Measurements from ENCODE around the gene NCL. TPM values are rescaled to one million over a fixed set of nuclear protein-coding genes. Genes with fewer than 3 reads are reported as not detected.

The NCL gene
- total RNA-seq, 2 donors from 2014 or later: 774 to 785 TPM

DNA sequence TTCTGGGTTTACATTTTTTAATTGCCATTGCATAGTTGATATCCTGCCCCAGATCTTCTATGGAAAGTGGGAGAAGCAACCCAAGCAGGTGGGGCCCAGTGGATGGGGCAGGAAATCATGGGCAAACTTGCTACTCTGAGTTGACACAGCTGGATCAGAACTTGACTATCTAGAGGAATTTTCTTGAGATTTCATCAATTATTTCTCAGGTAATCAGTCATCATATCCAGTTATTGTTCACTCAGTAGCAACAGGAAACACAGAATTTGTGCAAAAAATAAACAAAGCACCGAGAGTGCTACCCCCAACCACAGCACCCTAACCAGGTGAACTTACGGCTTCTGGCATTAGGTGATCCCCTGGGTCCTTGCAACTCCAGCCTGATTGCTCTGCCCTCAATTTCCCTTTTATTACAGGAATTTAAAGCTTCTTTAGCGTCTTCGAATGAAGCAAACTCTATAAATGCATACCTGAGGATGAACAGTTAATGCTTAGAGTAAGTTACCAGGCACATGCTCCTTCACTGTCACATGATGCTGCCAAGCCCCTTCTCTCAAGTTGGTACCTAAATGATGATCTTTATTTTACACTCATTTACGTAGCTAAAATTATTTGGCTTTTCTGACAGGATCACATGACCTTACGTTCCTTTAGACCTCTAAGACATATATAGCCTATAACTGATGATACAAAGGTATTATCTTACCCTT is 7.8 kb downstream of the NCL start:
- H3K9me3 ChIP-seq (ENCODE audit: control insufficient read depth, low read length): no peaks in the 10 kb centered on the region
- no peak for DNase-seq
- peaks cover 32% of the 10 kb centered on the region for H3K4me1 Mint-ChIP-seq
- no peaks in the 10 kb centered on the region for H3K27me3 ChIP-seq (ENCODE audit: control insufficient read depth, insufficient read depth, low read length, poor library complexity, severe bottlenecking)
- no peak overlapping the region for H3K4me3 Mint-ChIP-seq
- H3K27me3 Mint-ChIP-seq (ENCODE audit: insufficient read depth): no peaks in the 10 kb centered on the region
- TF ChIP-seq, protein P1, sequence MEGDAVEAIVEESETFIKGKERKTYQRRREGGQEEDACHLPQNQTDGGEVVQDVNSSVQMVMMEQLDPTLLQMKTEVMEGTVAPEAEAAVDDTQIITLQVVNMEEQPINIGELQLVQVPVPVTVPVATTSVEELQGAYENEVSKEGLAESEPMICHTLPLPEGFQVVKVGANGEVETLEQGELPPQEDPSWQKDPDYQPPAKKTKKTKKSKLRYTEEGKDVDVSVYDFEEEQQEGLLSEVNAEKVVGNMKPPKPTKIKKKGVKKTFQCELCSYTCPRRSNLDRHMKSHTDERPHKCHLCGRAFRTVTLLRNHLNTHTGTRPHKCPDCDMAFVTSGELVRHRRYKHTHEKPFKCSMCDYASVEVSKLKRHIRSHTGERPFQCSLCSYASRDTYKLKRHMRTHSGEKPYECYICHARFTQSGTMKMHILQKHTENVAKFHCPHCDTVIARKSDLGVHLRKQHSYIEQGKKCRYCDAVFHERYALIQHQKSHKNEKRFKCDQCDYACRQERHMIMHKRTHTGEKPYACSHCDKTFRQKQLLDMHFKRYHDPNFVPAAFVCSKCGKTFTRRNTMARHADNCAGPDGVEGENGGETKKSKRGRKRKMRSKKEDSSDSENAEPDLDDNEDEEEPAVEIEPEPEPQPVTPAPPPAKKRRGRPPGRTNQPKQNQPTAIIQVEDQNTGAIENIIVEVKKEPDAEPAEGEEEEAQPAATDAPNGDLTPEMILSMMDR (conservative IDR thresholded peaks at IDR 0.05): no peak
- WGBS, 2 experiments (ENCODE audit: insufficient coverage in 1 of 2, insufficient read length in 1 of 2): 94 to 95% methylated on average over 6 of the region's 6 CpGs
- no peak overlapping the region for H3K9ac ChIP-seq (ENCODE audit: extremely low read depth, low read length, poor library complexity, severe bottlenecking)
- H3K4me1 ChIP-seq (ENCODE audit: control insufficient read depth, insufficient read depth, low read length): peaks cover 9% of the 10 kb centered on the region
- peaks cover 98% of the 10 kb centered on the region for H3K36me3 ChIP-seq (ENCODE audit: control insufficient read depth, insufficient read depth, low read length)
- H3K4me3 ChIP-seq (ENCODE audit: low read length): no peak overlapping the region
- peaks cover 73% of the 10 kb centered on the region for H3K36me3 Mint-ChIP-seq (ENCODE audit: low read depth)
- no peak overlapping the region for H3K27ac ChIP-seq (ENCODE audit: low read depth, low read length)
- no peak overlapping the region for H3K27ac Mint-ChIP-seq
- no peaks in the 10 kb centered on the region for H3K9me3 Mint-ChIP-seq

DNA sequence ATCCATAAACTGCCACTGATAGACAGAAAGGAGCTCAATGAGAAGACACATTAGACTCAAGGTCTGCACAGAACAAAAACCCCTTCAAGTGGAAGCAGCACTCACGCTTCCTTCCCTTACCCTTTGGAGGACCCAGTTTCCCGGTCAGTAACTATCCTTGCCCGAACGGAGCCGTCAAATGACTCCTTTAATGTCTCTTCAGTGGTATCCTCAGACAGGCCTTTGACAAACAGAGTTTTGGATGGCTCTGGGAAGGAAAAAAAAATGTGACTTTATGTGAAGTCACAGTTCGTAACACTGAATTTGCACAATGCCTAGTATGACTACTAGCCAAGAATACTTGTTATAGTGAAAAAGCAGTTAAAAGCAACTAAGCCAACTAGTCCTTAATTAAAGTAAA is 8.4 kb downstream of the NCL start:
- no peaks in the 10 kb centered on the region for H3K9me3 Mint-ChIP-seq
- DNase-seq: no peak
- peaks cover 95% of the 10 kb centered on the region for H3K36me3 ChIP-seq (ENCODE audit: control insufficient read depth, insufficient read depth, low read length)
- H3K36me3 Mint-ChIP-seq (ENCODE audit: low read depth): peaks cover 71% of the 10 kb centered on the region
- H3K27me3 ChIP-seq (ENCODE audit: control insufficient read depth, insufficient read depth, low read length, poor library complexity, severe bottlenecking): no peaks in the 10 kb centered on the region
- TF ChIP-seq, protein P1 (conservative IDR thresholded peaks at IDR 0.05): no peak
- 95 to 100% methylated on average over 5 to 6 of the region's 6 CpGs for WGBS, 2 experiments (ENCODE audit: insufficient coverage in 1 of 2, insufficient read length in 1 of 2)
- H3K27me3 Mint-ChIP-seq (ENCODE audit: insufficient read depth): no peaks in the 10 kb centered on the region
- H3K4me1 ChIP-seq (ENCODE audit: control insufficient read depth, insufficient read depth, low read length): peaks cover 9% of the 10 kb centered on the region
- H3K9me3 ChIP-seq (ENCODE audit: control insufficient read depth, low read length): no peaks in the 10 kb centered on the region
- no peak overlapping the region for H3K4me3 Mint-ChIP-seq
- peaks cover 32% of the 10 kb centered on the region for H3K4me1 Mint-ChIP-seq
- no peak overlapping the region for H3K9ac ChIP-seq (ENCODE audit: extremely low read depth, low read length, poor library complexity, severe bottlenecking)
- no peak overlapping the region for H3K27ac ChIP-seq (ENCODE audit: low read depth, low read length)
- peak overlapping the region; percentile 88 for H3K27ac Mint-ChIP-seq
- no peak overlapping the region for H3K4me3 ChIP-seq (ENCODE audit: low read length)

DNA sequence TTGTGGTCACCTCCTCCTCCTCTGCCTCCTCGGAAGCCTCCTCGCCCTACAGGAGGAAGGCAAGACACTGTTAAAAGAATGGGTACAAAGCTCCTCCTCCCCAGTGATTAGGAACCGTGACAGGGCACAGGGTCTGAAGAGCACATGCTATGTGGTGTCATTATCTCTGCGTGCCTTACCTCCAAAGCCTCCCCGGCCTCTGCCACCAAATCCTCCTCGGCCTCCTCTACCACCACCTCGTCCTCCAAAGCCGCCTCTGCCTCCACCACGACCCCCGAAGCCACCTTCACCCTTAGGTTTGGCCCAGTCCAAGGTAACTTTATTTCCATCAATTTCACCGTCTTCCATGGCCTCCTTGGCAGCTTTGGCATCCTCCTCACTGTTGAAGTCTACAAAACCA is 9.1 kb downstream of the NCL start:
- H3K4me3 Mint-ChIP-seq: no peak overlapping the region
- Histone ChIP-seq H3K36me3 (ENCODE audit: control insufficient read depth, insufficient read depth, low read length) (peaks cover 88% of the 10 kb centered on the region), H3K9me3 (ENCODE audit: control insufficient read depth, low read length) (no peaks in the 10 kb centered on the region), H3K27ac (ENCODE audit: low read depth, low read length) (no peak overlapping the region), H3K27me3 (ENCODE audit: control insufficient read depth, insufficient read depth, low read length, poor library complexity, severe bottlenecking) (no peaks in the 10 kb centered on the region), H3K9ac (ENCODE audit: extremely low read depth, low read length, poor library complexity, severe bottlenecking) (no peak overlapping the region), H3K4me1 (ENCODE audit: control insufficient read depth, insufficient read depth, low read length) (peaks cover 9% of the 10 kb centered on the region), H3K4me3 (ENCODE audit: low read length) (no peak overlapping the region)
- 92 to 93% methylated on average over 10 to 11 of the region's 11 CpGs for WGBS, 2 experiments (ENCODE audit: insufficient coverage in 1 of 2, insufficient read length in 1 of 2)
- TF ChIP-seq, protein P1 (conservative IDR thresholded peaks at IDR 0.05): no peak
- H3K4me1 Mint-ChIP-seq: peaks cover 26% of the 10 kb centered on the region
- H3K27ac Mint-ChIP-seq: peak overlapping the region; percentile 88
- H3K27me3 Mint-ChIP-seq (ENCODE audit: insufficient read depth): no peaks in the 10 kb centered on the region
- DNase-seq: no peak
- peaks cover 67% of the 10 kb centered on the region for H3K36me3 Mint-ChIP-seq (ENCODE audit: low read depth)
- no peaks in the 10 kb centered on the region for H3K9me3 Mint-ChIP-seq

All from endodermal cell (in vitro differentiated cells).